Left lobe of liver (tissue), 2 donors: ENCODE results near the gene USF2. TPM values are rescaled to one million over a fixed set of nuclear protein-coding genes. Genes with fewer than 3 reads are reported as not detected.

Source experiments
- ATAC-seq: fragments of 200-7000 bp; cut with Tn5 transposase; one replicate; pipeline ENCODE4 v1.9.1; 2020; ENCODE audit warnings: mild to moderate bottlenecking, moderate library complexity
- DNase-seq: peaks from one replicate; pipeline ENCODE4 v3.0.0-alpha.2; 2020; ENCODE audit warnings: low spot score
- total RNA-seq: library from RNA; stranded (reverse); gene quantifications from one replicate; pipeline ENCODE4 v1.2.1, GENCODE V29; 2021
- donor health status: DM: no; HTN: no; CAD: no; lungs with moderate emphysema.
- donor health status: DM: no; HTN: yes; CAD: no.

USF2 gene
- total RNA-seq, 1 donor from 2014 or later: 91.7 TPM

GRCh38 chr19:35265126-35265899, 3.4 kb upstream of the USF2 start:
- ATAC-seq: no peak
- peak; percentile 46 for DNase-seq

GRCh38 chr19:35265900-35266519, 2.8 kb upstream of the USF2 start:
- DNase-seq: peak; percentile 47
- no peak for ATAC-seq

- DNase-seq (peak; percentile 67), ATAC-seq (peak; percentile 1)
These were observed 2.0 kb upstream of the USF2 start for GRCh38 chr19:35266520-35267352.

- DNase-seq (no peak), ATAC-seq (peak; percentile 27)
These were observed 1.4 kb upstream of the USF2 start for GRCh38 chr19:35267353-35267817.

- DNase-seq: peak; percentile 82
- ATAC-seq: peak; percentile 53
These were observed 785 bp upstream of the USF2 start for GRCh38 chr19:35267818-35268535.

GRCh38 chr19:35269438-35270117, 816 bp downstream of the USF2 start:
- DNase-seq (peak; percentile 93), ATAC-seq (peak; percentile 62)

- ATAC-seq (no peak), DNase-seq (no peak)
These were observed 1.6 kb downstream of the USF2 start for GRCh38 chr19:35270381-35270811.

GRCh38 chr19:35271546-35271945, 2.8 kb downstream of the USF2 start:
- peak; percentile 58 for ATAC-seq
- DNase-seq: peak; percentile 91

GRCh38 chr19:35272122-35272719, 3.5 kb downstream of the USF2 start:
- ATAC-seq (no peak), DNase-seq (no peak)

GRCh38 chr19:35272954-35273649, 4.3 kb downstream of the USF2 start:
- DNase-seq: no peak
- no peak for ATAC-seq

GRCh38 chr19:35273686-35274259, 5.0 kb downstream of the USF2 start:
- DNase-seq (no peak), ATAC-seq (no peak)

- ATAC-seq (no peak), DNase-seq (no peak)
These were observed 5.6 kb downstream of the USF2 start for GRCh38 chr19:35274323-35274722.

GRCh38 chr19:35276706-35277281, 8.0 kb downstream of the USF2 start:
- DNase-seq (no peak), ATAC-seq (no peak)

- ATAC-seq (peak; percentile 48), DNase-seq (peak; percentile 77)
These were observed 10.0 kb downstream of the USF2 start for GRCh38 chr19:35278578-35279284.

- ATAC-seq (no peak), DNase-seq (no peak)
These were observed 10.6 kb downstream of the USF2 start for GRCh38 chr19:35279374-35279773.

- ATAC-seq (peak; percentile 51), DNase-seq (peak; percentile 83)
These were observed 11.4 kb downstream of the USF2 start for GRCh38 chr19:35279985-35280821.

GRCh38 chr19:35281303-35281702, 12.5 kb downstream of the USF2 start:
- no peak for ATAC-seq
- no peak for DNase-seq
